ENCODE results near the gene KIF21A.
"Not testable (repeated sequence)": the region's sequence is repeated elsewhere in the genome, so short reads cannot be mapped to it uniquely, and the experiment has no call there.

KIF21A gene, protein sequence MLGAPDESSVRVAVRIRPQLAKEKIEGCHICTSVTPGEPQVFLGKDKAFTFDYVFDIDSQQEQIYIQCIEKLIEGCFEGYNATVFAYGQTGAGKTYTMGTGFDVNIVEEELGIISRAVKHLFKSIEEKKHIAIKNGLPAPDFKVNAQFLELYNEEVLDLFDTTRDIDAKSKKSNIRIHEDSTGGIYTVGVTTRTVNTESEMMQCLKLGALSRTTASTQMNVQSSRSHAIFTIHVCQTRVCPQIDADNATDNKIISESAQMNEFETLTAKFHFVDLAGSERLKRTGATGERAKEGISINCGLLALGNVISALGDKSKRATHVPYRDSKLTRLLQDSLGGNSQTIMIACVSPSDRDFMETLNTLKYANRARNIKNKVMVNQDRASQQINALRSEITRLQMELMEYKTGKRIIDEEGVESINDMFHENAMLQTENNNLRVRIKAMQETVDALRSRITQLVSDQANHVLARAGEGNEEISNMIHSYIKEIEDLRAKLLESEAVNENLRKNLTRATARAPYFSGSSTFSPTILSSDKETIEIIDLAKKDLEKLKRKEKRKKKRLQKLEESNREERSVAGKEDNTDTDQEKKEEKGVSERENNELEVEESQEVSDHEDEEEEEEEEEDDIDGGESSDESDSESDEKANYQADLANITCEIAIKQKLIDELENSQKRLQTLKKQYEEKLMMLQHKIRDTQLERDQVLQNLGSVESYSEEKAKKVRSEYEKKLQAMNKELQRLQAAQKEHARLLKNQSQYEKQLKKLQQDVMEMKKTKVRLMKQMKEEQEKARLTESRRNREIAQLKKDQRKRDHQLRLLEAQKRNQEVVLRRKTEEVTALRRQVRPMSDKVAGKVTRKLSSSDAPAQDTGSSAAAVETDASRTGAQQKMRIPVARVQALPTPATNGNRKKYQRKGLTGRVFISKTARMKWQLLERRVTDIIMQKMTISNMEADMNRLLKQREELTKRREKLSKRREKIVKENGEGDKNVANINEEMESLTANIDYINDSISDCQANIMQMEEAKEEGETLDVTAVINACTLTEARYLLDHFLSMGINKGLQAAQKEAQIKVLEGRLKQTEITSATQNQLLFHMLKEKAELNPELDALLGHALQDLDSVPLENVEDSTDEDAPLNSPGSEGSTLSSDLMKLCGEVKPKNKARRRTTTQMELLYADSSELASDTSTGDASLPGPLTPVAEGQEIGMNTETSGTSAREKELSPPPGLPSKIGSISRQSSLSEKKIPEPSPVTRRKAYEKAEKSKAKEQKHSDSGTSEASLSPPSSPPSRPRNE (N-terminal part only)

GRCh38 chr12:39443081-39443928 lies at the start of gene KIF21A:
Gene KIF21A, minus strand, starts transcription at chr12:39443120. Its CDS starts 150 bp downstream, at chr12:39442970.
- peak; percentile 91 for DNase-seq

DNA sequence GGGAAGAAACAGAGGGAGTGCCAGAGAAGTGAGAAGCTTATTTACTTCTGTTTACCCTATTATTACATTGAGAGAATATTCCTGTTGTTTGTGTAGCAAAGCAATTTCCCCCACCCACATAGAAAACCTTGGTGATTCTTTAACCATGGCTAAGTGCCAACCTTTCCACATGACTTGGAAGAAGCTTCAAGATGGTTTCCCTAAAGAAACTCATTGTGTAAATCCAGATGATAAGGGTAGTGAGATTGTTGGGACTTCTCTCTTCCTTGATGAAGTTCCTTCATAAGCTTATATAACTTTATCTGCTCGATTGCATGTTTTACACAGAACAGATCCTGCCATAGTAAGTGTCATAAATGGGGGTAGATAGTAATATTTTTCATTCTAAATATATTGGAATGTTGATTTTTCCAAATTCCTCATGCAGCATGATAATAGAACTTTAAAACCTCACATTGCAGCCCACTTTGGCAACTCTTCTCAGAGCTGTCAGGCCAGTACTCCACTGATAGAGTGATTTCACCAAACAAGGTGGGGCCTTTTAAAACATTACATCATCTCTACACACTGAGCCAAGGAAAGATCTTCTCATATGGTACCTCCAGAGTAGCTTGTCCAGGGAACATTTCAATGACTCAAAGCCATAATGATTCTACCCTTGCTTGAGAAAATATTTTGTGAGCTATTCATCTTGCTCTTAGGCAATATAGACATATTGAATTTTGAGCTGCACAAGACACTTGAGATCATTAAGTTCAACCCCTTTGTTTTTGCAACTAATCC lies 47.8 kb upstream of the KIF21A start:
- DNase-seq = peak; percentile 42

DNA sequence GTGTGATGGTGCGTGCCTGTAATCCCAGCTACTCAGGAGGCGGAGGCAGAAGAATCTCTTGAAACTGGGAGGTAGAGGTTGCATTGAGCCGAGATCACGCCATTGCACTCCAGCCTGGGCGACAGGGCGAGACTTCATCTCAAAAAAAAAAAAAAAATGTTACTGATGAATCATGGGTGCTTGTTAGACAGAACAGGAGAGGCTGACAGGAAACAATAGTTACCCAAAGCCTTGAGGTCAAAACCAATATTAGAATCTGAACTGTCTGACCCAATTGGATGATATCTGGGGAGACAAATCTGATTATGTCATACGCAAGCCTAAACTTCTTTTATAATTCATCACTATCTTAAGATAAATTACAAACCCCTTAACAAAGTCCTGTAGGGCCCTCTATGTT lies 40.7 kb upstream of the KIF21A start:
- DNase-seq = no peak

DNA sequence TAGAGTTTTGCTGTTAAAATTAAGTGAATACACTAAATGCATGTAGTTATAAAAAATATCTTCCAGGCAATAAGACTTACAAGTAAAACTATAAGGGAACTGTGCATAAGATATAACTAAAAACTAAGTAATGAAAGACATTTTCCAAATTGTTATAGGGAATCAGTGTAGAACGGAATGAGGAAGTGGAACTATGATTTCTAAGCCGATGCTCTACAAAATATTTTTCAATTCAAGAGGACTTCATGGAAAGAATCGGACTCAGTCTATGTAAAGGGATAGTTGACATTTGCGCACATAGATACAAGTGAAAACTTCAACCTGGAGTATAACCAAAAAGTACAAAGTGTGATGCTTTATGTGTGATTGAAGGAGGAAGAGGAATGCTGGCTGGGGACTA lies 40.1 kb upstream of the KIF21A start:
- no peak for DNase-seq

DNA sequence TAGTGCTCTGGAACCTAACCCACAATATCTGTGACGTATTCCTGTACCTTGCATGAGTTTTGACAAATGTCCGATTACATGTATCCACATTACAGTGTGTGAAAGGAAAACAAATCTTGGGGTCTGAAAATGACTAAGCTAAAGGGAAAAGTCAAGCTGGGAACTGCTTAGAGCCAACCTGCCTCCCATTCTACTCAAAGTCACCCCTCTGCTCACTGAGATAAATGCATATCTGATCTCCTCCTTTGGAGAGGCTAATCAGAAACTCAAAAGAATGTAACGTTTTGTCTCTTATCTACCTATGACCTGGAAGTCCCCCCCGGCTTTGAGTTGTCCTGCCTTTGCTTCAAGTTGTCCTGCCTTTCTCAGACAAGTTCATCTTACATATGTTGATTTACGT lies 34.0 kb upstream of the KIF21A start:
- DNase-seq = no peak

DNA sequence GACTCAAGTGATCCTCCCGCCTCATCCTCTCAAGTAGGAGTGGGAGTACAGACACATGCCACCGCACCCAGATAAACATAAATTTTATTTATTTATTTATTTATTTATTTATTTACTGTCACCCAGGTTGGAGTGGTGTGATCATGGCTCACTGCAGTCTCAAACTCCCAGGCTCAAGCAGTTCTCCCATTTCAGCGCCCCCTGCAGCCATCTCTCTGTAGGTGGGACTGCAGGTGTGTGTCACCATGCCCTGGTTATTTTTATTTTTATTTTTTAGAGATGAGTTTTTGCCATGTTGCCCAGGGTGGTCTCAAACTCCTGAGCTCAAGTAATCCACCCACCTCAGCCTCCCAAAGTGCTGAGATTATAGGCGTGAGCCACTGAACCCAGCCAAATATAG lies 33.2 kb upstream of the KIF21A start:
- DNase-seq = no peak

DNA sequence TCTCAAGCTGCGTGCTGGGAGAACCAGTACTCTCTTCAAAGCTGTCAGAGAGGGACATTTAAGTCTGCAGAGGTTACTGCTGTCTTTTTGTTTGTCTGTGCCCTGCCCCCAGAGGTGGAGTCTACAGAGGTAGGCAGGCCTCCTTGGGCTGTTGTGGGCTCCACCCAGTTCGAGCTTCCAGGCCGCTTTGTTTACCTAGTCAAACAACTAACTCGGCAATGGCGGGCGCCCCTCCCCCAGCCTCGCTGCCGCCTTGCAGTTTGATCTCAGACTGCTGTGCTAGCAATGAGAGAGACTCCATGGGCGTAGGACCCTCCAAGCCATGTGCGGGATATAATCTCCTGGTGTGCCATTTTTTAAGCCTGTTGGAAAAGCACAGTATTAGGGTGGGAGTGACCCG lies 32.2 kb upstream of the KIF21A start:
- DNase-seq = not testable (repeated sequence)

DNA sequence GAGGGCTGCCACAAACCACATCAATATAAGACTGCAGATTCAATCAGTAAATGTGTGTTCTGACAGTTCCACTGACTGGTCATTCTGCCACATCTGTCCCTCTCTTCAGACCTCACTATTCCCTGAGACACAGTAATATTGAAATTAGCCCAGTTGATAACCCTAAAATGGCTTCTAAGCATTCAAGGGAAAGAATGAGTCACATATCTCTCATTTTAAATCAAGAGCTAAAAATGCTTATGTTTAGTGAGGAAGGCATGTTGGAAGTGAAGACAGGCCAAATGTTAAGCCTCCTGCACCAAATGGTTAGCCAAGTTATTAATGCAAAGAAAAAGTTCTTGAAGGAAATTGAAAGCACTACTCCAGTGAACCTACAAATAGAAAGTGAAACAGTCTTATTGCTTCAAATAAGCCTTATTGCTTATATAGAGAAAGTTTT lies 24.5 kb upstream of the KIF21A start:
- no peak for DNase-seq

DNA sequence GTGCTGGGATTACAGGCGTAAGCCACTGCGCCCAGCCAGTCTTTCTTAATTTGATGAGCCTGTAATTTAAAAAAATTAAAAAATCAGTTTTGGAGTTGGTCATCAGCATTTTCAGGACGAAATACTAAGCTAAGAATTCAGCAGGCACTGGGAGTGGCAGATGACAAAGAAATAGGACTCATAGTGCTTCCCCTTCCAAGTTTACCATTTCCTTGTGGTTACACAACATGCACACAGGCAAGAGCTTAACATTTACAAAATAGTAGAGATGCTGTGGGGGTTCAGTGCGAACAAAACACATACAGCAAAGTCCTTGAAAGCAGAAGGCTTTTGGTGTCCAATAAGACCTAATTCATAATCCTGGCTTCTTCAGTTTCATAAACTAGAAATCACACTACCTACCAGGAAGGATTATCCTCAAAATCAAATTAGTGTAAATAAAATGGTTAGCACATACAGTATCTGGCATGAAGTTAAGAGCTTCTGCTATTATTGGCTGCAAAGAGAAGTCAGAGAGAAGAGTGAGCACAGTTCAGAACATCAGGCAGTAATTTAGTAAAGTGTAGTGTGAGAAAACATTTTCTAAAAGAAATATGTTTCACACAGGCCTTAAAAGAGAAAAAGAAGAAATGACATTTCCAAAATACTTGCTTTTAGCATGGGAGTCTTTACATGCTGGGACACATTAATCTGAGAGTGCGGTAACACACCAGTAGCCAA lies 22.2 kb upstream of the KIF21A start:
- no peak for DNase-seq

DNA sequence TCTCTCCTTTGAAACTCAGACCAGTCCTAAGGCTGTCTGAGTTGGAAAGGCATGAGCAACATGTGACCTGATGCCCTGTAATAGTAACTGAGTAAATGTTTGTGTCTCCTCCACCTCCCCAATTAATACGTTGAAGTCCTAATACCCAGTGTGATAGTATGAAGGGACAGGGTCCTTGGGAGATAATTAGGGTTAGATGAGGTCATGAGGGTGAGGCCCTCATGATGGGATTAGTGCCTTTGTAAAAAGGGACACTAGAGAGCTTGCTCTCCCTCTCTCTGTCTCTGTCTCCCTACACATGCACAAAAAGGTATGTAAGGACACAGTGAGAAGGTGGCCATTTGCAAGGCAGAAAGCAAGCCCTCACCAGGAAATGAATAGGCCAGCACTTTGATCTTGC lies 18.1 kb upstream of the KIF21A start:
- no peak for DNase-seq

GRCh38 chr12:39459027-39459434 lies 16.1 kb upstream of the KIF21A start:
- no peak for DNase-seq

GRCh38 chr12:39451977-39452376 lies 9.1 kb upstream of the KIF21A start:
- DNase-seq = no peak

DNA sequence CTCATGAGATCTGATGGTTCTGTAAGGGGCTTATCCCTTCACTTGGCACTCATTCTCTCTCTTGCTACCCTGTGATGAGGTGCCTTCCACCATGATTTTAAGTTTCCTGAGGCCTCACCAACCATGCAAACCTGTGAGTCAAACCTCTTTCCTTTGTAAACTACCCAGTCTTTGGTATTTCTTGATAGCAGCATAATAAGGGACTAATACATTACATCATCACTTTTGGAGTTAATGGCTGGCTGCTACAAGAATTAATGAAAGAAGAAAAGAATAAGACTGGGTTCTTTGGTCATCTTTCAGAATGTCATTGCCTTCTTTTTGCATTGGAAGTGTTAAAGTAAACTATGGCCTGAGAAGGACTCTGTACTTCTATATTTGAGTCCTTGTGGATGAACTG lies 5.1 kb upstream of the KIF21A start:
- no peak for DNase-seq

- no peak for DNase-seq
These were observed 949 bp upstream of the KIF21A start for GRCh38 chr12:39443929-39444209.

DNA sequence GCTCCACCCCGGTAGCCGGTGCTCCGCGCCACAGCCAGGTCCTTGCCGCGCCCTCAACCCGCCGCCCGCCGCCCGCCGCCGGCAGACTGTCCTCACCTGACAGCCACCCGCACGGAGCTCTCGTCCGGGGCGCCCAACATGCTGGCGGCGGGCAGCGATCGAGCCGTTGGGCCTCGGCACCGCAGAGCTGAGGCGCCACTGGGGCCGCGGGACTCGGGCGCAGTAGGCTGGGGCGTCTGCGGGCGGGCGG lies 164 bp downstream of the KIF21A start:
- no peak for DNase-seq

DNA sequence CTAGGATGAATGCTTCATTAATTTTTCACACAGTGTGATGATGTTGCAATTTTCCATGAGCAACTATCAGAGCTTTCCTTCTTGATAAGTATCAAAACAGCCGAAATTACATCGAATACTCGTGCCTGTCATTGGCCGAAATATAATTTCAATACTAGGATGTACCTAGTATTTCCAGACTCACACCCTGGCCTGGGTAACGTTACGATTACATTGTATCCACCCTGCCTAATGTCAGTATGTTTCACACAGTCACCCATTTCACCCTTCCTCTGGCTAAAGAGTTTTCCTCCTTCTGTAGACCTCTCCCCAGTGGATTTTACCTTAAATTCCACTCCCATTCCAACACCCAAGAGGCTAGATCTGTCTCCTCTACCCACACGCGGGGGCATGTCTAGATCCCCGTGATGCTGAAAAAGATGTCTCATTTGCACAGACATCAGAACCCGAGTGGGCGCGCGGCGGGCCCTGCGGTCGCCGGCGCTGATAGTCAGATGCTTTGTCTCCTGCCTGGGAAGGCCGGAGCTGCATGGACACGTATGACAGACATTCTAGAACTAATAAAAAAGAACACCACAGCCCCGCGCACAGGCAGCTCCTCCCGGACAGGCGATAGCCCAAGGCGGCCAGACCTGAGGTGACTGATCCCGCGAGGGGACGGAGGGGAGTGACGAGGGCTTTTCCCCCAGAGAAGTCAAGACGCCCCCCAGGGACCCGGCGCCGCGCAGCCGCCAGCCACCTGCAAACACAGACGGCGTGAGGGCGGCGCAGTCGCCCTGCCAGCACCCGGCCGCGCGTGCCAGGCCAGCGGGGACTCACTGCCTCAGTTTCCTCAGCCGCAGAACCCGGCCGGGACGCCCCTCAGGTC lies 723 bp downstream of the KIF21A start:
- DNase-seq = peak; percentile 21

DNA sequence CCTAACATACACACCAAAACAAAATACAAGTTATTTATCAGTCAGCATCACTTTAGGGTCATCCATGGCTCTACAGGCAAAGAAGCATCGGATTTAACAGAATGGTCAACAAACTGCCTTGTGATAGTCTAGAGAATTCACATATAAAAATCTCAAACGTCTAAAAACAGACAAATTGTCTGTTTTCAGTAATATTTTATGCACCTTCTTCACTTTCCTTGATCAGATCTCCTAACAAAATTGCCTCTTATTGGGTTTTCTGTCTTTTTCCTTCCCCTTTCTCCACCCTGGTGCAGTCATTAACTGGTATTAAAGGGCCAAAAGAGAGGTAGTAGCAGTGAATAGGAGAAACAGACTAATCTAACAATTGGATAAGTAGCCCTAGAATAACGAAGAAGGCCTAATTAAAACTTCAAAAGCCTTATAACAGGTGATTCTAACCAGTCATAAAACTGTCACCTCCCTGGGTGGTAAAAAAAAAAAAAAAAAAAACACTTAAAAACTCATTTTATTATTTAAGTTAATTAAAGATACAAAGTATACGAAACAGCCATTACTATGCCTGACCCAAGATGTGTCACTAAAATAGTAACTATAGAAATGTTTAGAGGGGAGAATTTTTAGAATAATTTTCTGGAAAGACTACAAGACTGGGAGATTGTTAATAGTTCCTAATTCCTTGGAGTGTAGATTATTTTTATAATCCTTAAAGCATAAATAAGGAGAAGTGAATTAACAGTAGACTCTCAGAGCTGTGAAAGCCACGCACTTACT lies 1.5 kb downstream of the KIF21A start:
- DNase-seq = no peak

GRCh38 chr12:39440781-39441180 lies 2.1 kb downstream of the KIF21A start:
- DNase-seq = no peak

DNA sequence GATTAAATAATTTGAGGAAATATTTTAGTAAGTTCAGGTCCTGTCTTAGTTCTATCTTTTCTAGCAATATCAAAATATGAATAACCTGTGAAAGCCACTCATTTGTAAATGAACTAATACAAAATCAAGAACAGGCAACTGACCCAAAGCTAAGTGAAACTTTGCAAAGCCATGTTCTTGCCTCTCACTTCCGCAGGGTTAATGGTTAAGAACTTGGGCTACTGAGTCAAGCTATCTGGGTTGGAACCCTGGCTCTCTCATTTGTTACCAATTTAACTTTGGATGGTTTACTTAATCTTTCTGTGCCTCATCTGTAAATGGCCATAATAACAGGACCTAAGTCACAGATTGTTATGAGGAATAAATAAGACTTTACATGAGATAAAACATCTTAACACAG lies 2.8 kb downstream of the KIF21A start:
- DNase-seq = no peak
